Esophagus squamous epithelium (tissue), 5 donors: ENCODE data around the gene PRKCA. TPM values are rescaled to one million over a fixed set of nuclear protein-coding genes. Genes with fewer than 3 reads are reported as not detected.
A peak's percentile ranks its signal among the peaks of the same experiment; 100 is the strongest.

Experiments used
- DNase-seq: peaks from one replicate; lab custom pipeline; 2025; lab: John Stamatoyannopoulos, UW
- H3K27ac ChIP-seq, 4 donors: fragments of 200-600 bp; sonication (generic); one replicate each; pipeline ENCODE4 v1.5.1; 2016 to 2019; ENCODE audit warnings: mild to moderate bottlenecking in 1 of 4
- H3K27me3 ChIP-seq, 4 donors: fragments of 200-600 bp; sonication (generic); 1 replicate in 3 of 4; 2 replicates in 1 of 4; pipeline versions ENCODE4 v1.5.1 to v1.6.0; 2017 to 2021; ENCODE audit warnings: antibody characterized with exemption in 1 of 4
- H3K36me3 ChIP-seq, 3 donors: fragments of 200-600 bp; sonication (generic); one replicate each; pipeline ENCODE4 v1.5.1; 2016 to 2019
- H3K4me1 ChIP-seq, 3 donors: fragments of 200-600 bp; sonication (generic); one replicate each; pipeline ENCODE4 v1.5.1; 2017 to 2019
- H3K4me3 ChIP-seq, 4 donors: fragments of 200-600 bp; sonication (generic); 1 replicate in 3 of 4; 2 replicates in 1 of 4; pipeline ENCODE4 v1.5.1; 2016 to 2019; ENCODE audit warnings: mild to moderate bottlenecking in 2 of 4, moderate library complexity in 1 of 4
- H3K9me3 ChIP-seq, 3 donors: fragments of 200-600 bp; sonication (generic); one replicate each; pipeline ENCODE4 v1.5.1; 2016 to 2019
- POLR2A ChIP-seq, 4 donors: fragments of 450-650 bp; IDR thresholded peaks; one replicate each; pipeline ENCODE4 v1.6.1; 2017; ENCODE audit warnings: antibody characterized with exemption in 4 of 4, mild to moderate bottlenecking in 4 of 4, moderate library complexity in 3 of 4
- WGBS, 2 donors: methylation state at CpG; one replicate each; pipeline ENCODE4 v1.1.5; 2018; 5-methylcytosine and 5-hydroxymethylcytosine counted together
- intact Hi-C: fragments of 100-400 bp; cut with DNase I; formaldehyde crosslinking; loops from one replicate; pipeline ENCODE4 v1.15.0; 2022
- total RNA-seq, 4 donors: library from RNA; depleted of rRNA; stranded (reverse); fragments of >200 nt; gene quantifications; one replicate each; pipeline ENCODE4 v1.1.0, GENCODE V29; 2016
- TF ChIP-seq, protein P1 (sequence below), 6 experiments: fragments of 450-650 bp in 4 of 6; fragments of 200-600 bp in 2 of 6; sonication (generic) in 2 of 6; IDR thresholded peaks; one replicate each; pipeline ENCODE4 v1.5.1; 2016 to 2019; ENCODE audit warnings: antibody characterized with exemption in 6 of 6, mild to moderate bottlenecking in 4 of 6, moderate library complexity in 4 of 6
- donor health status: DM: yes; HTN: yes; CAD: no.

Gene PRKCA
- total RNA-seq, 4 donors from 2014 or later, result 2.4 to 9.2 (median 4.2) TPM

- intact Hi-C loops, result no loop called here
Observed at GRCh38 chr17:66426397-66427033, 124.1 kb downstream of the PRKCA start.

DNA sequence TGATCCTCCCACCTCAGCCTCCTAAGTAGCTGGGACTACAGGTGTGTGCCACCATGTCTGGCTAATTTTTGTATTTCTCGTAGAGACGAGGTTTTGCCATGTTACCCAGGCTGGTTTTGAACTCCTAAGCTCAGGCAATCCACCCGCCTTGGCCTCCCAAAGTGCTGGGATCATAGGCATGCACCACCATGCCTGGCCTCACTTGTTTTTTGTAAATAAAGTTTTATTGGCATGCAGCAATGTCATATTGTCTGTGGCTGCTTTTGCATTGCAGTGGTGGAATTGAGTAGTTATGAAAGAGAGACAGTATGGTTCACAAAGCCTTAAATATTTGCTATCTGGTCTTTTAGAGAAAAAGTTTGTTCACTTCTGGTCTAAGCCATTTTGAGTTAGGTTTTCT is 124.7 kb downstream of the PRKCA start:
- Histone ChIP-seq H3K9me3 (no peaks in the 10 kb centered on the region), H3K27me3 (no peaks in the 10 kb centered on the region), H3K4me3 (no peak overlapping the region), H3K36me3 (no peaks in the 10 kb centered on the region), H3K27ac (no peak overlapping the region), H3K4me1 (peaks cover 0 to 19% (median 9%) of the 10 kb centered on the region in 3 donors)
- intact Hi-C loops, result no loop called here
- 89 to 90% methylated on average over 3 of the region's 3 CpGs for WGBS, 2 donors
- TF ChIP-seq POLR2A (IDR thresholded peaks at IDR 0.05), result no peak
- TF ChIP-seq, protein P1, sequence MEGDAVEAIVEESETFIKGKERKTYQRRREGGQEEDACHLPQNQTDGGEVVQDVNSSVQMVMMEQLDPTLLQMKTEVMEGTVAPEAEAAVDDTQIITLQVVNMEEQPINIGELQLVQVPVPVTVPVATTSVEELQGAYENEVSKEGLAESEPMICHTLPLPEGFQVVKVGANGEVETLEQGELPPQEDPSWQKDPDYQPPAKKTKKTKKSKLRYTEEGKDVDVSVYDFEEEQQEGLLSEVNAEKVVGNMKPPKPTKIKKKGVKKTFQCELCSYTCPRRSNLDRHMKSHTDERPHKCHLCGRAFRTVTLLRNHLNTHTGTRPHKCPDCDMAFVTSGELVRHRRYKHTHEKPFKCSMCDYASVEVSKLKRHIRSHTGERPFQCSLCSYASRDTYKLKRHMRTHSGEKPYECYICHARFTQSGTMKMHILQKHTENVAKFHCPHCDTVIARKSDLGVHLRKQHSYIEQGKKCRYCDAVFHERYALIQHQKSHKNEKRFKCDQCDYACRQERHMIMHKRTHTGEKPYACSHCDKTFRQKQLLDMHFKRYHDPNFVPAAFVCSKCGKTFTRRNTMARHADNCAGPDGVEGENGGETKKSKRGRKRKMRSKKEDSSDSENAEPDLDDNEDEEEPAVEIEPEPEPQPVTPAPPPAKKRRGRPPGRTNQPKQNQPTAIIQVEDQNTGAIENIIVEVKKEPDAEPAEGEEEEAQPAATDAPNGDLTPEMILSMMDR (IDR thresholded peaks at IDR 0.05), result no peak
- DNase-seq, result no peak

More at GRCh38 chr17:66426397-66427033, 124.1 kb downstream of the PRKCA start:
- H3K4me3 ChIP-seq, result no peak overlapping the region
- WGBS, 2 donors, result 67 to 73% methylated on average over 6 of the region's 6 CpGs
- H3K36me3 ChIP-seq, result no peaks in the 10 kb centered on the region
- no peak overlapping the region for H3K27ac ChIP-seq
- peaks cover 0 to 13% (median 3%) of the 10 kb centered on the region in 3 donors for H3K4me1 ChIP-seq
- H3K9me3 ChIP-seq, result no peaks in the 10 kb centered on the region
- no peak for DNase-seq
- no peaks in the 10 kb centered on the region for H3K27me3 ChIP-seq
- TF ChIP-seq POLR2A (IDR thresholded peaks at IDR 0.05), result no peak
- TF ChIP-seq, protein P1 (IDR thresholded peaks at IDR 0.05), result peak in 2 of 6 experiments; percentile 9 to 34

GRCh38 chr17:66429680-66430079 is 127.3 kb downstream of the PRKCA start:
- peaks cover 0 to 33% (median 14%) of the 10 kb centered on the region in 3 donors for H3K4me1 ChIP-seq
- WGBS, 2 donors, result 86 to 100% methylated on average over 1 of the region's 1 CpG
- H3K4me3 ChIP-seq, result no peak overlapping the region
- intact Hi-C loops, result no loop called here
- no peak for DNase-seq
- no peaks in the 10 kb centered on the region for H3K27me3 ChIP-seq
- H3K36me3 ChIP-seq, result no peaks in the 10 kb centered on the region
- H3K27ac ChIP-seq, result no peak overlapping the region
- H3K9me3 ChIP-seq, result no peaks in the 10 kb centered on the region
- TF ChIP-seq, protein P1 (IDR thresholded peaks at IDR 0.05), result no peak
- TF ChIP-seq POLR2A (IDR thresholded peaks at IDR 0.05), result no peak

GRCh38 chr17:66430846-66431795 is 128.7 kb downstream of the PRKCA start:
- H3K4me1 ChIP-seq, result peaks cover 0 to 33% (median 14%) of the 10 kb centered on the region in 3 donors
- intact Hi-C loops, result no loop called here
- DNase-seq, result no peak

More at GRCh38 chr17:66430846-66431795, 128.7 kb downstream of the PRKCA start:
- Histone ChIP-seq H3K27me3 (no peaks in the 10 kb centered on the region), H3K4me3 (no peak overlapping the region), H3K36me3 (no peaks in the 10 kb centered on the region), H3K9me3 (no peaks in the 10 kb centered on the region), H3K27ac (peak overlapping the region in 3 of 4 donors; percentile 5 to 34 (median 23))
- TF ChIP-seq, protein P1 (IDR thresholded peaks at IDR 0.05), result no peak
- 76 to 79% methylated on average over 8 of the region's 8 CpGs for WGBS, 2 donors
